Parathyroid adenoma (tissue), 2 donors: ENCODE measurements around the gene SNRPA1.

Experiments
- H2AFZ ChIP-seq: fragments of 300-600 bp; sonication (generic); one replicate; pipeline ENCODE4 v1.7.0; 2017; ENCODE audit warnings: antibody characterized with exemption, mild to moderate bottlenecking
- H3K27ac ChIP-seq: fragments of 300-600 bp; sonication (generic); one replicate; pipeline ENCODE4 v1.7.0; 2017
- H3K27me3 ChIP-seq: fragments of 300-600 bp; sonication (generic); one replicate; pipeline ENCODE4 v1.7.0; 2017; ENCODE audit warnings: low read length; ENCODE audit not compliant: control insufficient read depth, insufficient read depth
- H3K36me3 ChIP-seq: fragments of 300-600 bp; sonication (generic); one replicate; pipeline ENCODE4 v1.7.0; 2017; ENCODE audit warnings: low read length; ENCODE audit not compliant: control insufficient read depth, insufficient read depth
- H3K4me1 ChIP-seq: fragments of 300-600 bp; sonication (generic); one replicate; pipeline ENCODE4 v1.7.0; 2017; ENCODE audit warnings: control low read depth
- H3K4me2 ChIP-seq: fragments of 300-600 bp; sonication (generic); one replicate; pipeline ENCODE4 v1.7.0; 2017; ENCODE audit warnings: low read length
- H3K4me3 ChIP-seq: fragments of 300-600 bp; sonication (generic); one replicate; pipeline ENCODE4 v1.7.0; 2017; ENCODE audit warnings: low read depth, low read length
- H3K79me2 ChIP-seq: fragments of 300-600 bp; sonication (generic); one replicate; pipeline ENCODE4 v1.7.0; 2017; ENCODE audit warnings: control low read depth
- H3K9ac ChIP-seq: fragments of 300-600 bp; sonication (generic); one replicate; pipeline ENCODE4 v1.7.0; 2017; ENCODE audit warnings: mild to moderate bottlenecking
- H3K9me3 ChIP-seq: fragments of 300-600 bp; sonication (generic); one replicate; pipeline ENCODE4 v1.7.0; 2017; ENCODE audit warnings: low read length; ENCODE audit not compliant: control insufficient read depth
- TF ChIP-seq, protein P1 (sequence below): fragments of 300-600 bp; sonication (generic); IDR thresholded peaks from one replicate; pipeline ENCODE4 v1.7.0; 2017; ENCODE audit warnings: antibody characterized with exemption, mild to moderate bottlenecking
- donor health status: primary hyperparathyroidism.

SNRPA1 gene

DNA sequence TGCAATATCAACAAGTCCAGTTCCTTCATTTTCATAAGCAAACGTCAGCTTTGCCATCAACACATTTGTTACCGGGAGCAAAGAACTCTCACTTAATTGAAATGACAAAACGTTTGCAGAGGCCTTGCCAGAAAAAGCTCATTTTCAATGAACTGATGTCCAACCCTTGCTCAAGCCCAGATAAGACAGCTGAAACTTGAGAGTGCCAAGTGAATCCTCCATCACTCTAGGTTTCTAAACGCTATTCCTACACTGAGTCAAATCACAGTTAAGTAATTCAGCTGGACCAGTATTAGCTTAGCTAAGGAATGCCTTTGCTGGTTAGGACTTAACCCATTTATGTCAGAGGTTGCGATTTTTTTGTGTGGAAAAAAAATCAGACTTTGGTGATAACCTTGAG lies 54.7 kb downstream of the SNRPA1 start:
- H3K27ac ChIP-seq, result no peak overlapping the region
- H3K27me3 ChIP-seq, result no peaks in the 10 kb centered on the region
- H3K9ac ChIP-seq, result no peak overlapping the region
- TF ChIP-seq, protein P1, sequence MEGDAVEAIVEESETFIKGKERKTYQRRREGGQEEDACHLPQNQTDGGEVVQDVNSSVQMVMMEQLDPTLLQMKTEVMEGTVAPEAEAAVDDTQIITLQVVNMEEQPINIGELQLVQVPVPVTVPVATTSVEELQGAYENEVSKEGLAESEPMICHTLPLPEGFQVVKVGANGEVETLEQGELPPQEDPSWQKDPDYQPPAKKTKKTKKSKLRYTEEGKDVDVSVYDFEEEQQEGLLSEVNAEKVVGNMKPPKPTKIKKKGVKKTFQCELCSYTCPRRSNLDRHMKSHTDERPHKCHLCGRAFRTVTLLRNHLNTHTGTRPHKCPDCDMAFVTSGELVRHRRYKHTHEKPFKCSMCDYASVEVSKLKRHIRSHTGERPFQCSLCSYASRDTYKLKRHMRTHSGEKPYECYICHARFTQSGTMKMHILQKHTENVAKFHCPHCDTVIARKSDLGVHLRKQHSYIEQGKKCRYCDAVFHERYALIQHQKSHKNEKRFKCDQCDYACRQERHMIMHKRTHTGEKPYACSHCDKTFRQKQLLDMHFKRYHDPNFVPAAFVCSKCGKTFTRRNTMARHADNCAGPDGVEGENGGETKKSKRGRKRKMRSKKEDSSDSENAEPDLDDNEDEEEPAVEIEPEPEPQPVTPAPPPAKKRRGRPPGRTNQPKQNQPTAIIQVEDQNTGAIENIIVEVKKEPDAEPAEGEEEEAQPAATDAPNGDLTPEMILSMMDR, result no peak
- H3K4me3 ChIP-seq, result no peak overlapping the region
- peaks cover 18% of the 10 kb centered on the region for H3K79me2 ChIP-seq
- H3K9me3 ChIP-seq, result no peaks in the 10 kb centered on the region
- no peaks in the 10 kb centered on the region for H3K36me3 ChIP-seq
- H3K4me2 ChIP-seq, result no peak overlapping the region
- H3K4me1 ChIP-seq, result no peaks in the 10 kb centered on the region
- H2AFZ ChIP-seq, result no peak overlapping the region

DNA sequence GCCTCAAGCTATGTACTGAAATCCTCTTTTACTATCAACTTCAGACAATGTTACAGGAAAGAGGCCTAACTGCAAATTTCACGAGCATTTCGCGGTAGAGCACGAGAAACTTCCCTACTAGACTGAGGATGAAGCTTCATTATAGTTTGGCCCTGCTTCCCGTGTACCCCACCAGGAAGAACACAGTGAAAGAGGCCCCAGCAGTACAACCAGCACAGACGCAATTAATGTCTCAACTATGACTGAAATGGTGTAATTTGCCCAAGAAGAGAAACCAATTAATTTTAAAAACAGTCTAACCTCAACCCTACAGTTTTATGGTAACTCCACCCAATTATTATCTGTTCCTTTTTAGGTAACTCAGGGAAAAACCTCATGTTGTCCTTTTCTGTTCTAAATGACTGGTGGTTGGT lies 55.3 kb downstream of the SNRPA1 start:
- no peaks in the 10 kb centered on the region for H3K4me1 ChIP-seq
- no peak overlapping the region for H3K27ac ChIP-seq
- TF ChIP-seq, protein P1, result no peak
- H3K4me3 ChIP-seq, result no peak overlapping the region
- no peaks in the 10 kb centered on the region for H3K36me3 ChIP-seq
- H3K9me3 ChIP-seq, result no peaks in the 10 kb centered on the region
- H2AFZ ChIP-seq, result no peak overlapping the region
- H3K4me2 ChIP-seq, result no peak overlapping the region
- H3K9ac ChIP-seq, result no peak overlapping the region
- no peaks in the 10 kb centered on the region for H3K27me3 ChIP-seq
- peaks cover 23% of the 10 kb centered on the region for H3K79me2 ChIP-seq

- Histone ChIP-seq H3K27ac (no peak overlapping the region), H3K4me3 (no peak overlapping the region), H3K9me3 (no peaks in the 10 kb centered on the region), H3K4me2 (no peak overlapping the region), H3K9ac (no peak overlapping the region), H3K4me1 (no peaks in the 10 kb centered on the region), H3K36me3 (no peaks in the 10 kb centered on the region), H3K27me3 (no peaks in the 10 kb centered on the region), H2AFZ (no peak overlapping the region), H3K79me2 (peaks cover 39% of the 10 kb centered on the region)
- TF ChIP-seq, protein P1, result no peak
These were observed 57.8 kb downstream of the SNRPA1 start for GRCh38 chr15:101237251-101237650.

- Histone ChIP-seq H3K79me2 (peaks cover 38% of the 10 kb centered on the region), H3K27ac (no peak overlapping the region), H3K9ac (no peak overlapping the region), H3K4me1 (no peaks in the 10 kb centered on the region), H3K9me3 (no peaks in the 10 kb centered on the region), H3K4me2 (no peak overlapping the region), H3K36me3 (no peaks in the 10 kb centered on the region), H3K27me3 (no peaks in the 10 kb centered on the region), H3K4me3 (no peak overlapping the region), H2AFZ (no peak overlapping the region)
- TF ChIP-seq, protein P1, result no peak
These were observed 61.3 kb downstream of the SNRPA1 start for GRCh38 chr15:101233651-101234280.

- no peak overlapping the region for H3K4me3 ChIP-seq
- no peaks in the 10 kb centered on the region for H3K27me3 ChIP-seq
- H3K4me1 ChIP-seq, result no peaks in the 10 kb centered on the region
- TF ChIP-seq, protein P1, result no peak
- no peak overlapping the region for H3K9ac ChIP-seq
- H3K36me3 ChIP-seq, result no peaks in the 10 kb centered on the region
- H3K4me2 ChIP-seq, result no peak overlapping the region
- H2AFZ ChIP-seq, result no peak overlapping the region
- peaks cover 43% of the 10 kb centered on the region for H3K79me2 ChIP-seq
- no peak overlapping the region for H3K27ac ChIP-seq
- no peaks in the 10 kb centered on the region for H3K9me3 ChIP-seq
These were observed 62.4 kb downstream of the SNRPA1 start for GRCh38 chr15:101232677-101233076.
